Measurements from ENCODE around the gene ARRDC2. TPM values are rescaled to one million over a fixed set of nuclear protein-coding genes. Genes with fewer than 3 reads are reported as not detected.

ARRDC2 gene
- total RNA-seq, 1 donor from 2014 or later: 4.0 TPM

DNA sequence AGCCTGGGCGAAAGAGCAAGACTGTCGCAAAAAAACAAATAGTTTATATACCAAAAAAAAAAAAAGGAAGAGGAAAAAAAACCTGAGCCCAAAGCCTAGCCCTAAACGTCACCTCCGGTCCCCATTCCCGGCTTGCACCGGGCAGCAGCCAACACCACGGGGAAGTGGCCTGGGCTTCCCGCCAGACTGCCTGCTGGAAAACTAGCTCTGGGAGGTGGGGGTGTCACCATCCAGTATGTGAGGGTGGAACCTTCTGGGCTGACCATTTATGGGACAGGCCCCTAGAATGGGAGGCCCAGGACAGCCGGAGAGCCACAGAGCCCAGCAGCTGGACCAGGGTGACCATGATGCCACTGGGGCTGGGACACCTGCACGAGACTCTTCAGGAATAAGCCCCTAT is 41.4 kb downstream of the ARRDC2 start:
- H3K27me3 Mint-ChIP-seq (ENCODE audit: unreplicated experiment): peaks cover 3% of the 10 kb centered on the region
- H3K9me3 Mint-ChIP-seq (ENCODE audit: unreplicated experiment): no peaks in the 10 kb centered on the region
- no peaks in the 10 kb centered on the region for H3K36me3 Mint-ChIP-seq (ENCODE audit: unreplicated experiment)
- TF ChIP-seq, protein P1, sequence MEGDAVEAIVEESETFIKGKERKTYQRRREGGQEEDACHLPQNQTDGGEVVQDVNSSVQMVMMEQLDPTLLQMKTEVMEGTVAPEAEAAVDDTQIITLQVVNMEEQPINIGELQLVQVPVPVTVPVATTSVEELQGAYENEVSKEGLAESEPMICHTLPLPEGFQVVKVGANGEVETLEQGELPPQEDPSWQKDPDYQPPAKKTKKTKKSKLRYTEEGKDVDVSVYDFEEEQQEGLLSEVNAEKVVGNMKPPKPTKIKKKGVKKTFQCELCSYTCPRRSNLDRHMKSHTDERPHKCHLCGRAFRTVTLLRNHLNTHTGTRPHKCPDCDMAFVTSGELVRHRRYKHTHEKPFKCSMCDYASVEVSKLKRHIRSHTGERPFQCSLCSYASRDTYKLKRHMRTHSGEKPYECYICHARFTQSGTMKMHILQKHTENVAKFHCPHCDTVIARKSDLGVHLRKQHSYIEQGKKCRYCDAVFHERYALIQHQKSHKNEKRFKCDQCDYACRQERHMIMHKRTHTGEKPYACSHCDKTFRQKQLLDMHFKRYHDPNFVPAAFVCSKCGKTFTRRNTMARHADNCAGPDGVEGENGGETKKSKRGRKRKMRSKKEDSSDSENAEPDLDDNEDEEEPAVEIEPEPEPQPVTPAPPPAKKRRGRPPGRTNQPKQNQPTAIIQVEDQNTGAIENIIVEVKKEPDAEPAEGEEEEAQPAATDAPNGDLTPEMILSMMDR (IDR thresholded peaks at IDR 0.05; ENCODE audit: partially characterized antibody, unreplicated experiment): no peak
- H3K4me3 Mint-ChIP-seq (ENCODE audit: unreplicated experiment): no peak overlapping the region
- H3K4me1 Mint-ChIP-seq (ENCODE audit: low read depth, unreplicated experiment): no peaks in the 10 kb centered on the region
- H3K27ac Mint-ChIP-seq (ENCODE audit: unreplicated experiment): no peak overlapping the region
- no peak for DNase-seq

DNA sequence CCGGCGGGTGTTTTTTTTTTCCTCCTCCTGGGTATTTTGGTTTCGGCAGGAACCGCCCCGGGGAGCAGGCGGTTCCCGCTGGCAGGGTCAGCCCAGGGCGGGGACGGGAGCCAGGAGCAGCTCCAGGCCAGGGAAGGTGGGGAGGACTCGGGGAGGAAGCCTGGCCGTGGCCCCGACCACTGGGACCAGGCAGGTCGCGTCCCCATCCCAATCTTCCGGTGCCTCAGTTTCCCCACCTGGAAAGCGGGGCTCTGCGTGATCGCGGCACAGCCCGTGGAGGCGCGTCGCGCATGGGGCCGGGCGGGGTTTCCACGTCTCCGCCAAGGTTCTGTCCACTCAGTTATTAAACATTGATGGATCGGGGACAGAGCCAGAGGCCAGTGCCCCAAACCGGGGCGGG is 43.9 kb downstream of the ARRDC2 start:
- Mint-ChIP-seq H3K27me3 (ENCODE audit: unreplicated experiment) (peaks cover 3% of the 10 kb centered on the region), H3K27ac (ENCODE audit: unreplicated experiment) (no peak overlapping the region), H3K9me3 (ENCODE audit: unreplicated experiment) (no peaks in the 10 kb centered on the region), H3K36me3 (ENCODE audit: unreplicated experiment) (no peaks in the 10 kb centered on the region), H3K4me3 (ENCODE audit: unreplicated experiment) (no peak overlapping the region), H3K4me1 (ENCODE audit: low read depth, unreplicated experiment) (no peaks in the 10 kb centered on the region)
- DNase-seq: no peak
- TF ChIP-seq, protein P1 (IDR thresholded peaks at IDR 0.05; ENCODE audit: partially characterized antibody, unreplicated experiment): no peak

DNA sequence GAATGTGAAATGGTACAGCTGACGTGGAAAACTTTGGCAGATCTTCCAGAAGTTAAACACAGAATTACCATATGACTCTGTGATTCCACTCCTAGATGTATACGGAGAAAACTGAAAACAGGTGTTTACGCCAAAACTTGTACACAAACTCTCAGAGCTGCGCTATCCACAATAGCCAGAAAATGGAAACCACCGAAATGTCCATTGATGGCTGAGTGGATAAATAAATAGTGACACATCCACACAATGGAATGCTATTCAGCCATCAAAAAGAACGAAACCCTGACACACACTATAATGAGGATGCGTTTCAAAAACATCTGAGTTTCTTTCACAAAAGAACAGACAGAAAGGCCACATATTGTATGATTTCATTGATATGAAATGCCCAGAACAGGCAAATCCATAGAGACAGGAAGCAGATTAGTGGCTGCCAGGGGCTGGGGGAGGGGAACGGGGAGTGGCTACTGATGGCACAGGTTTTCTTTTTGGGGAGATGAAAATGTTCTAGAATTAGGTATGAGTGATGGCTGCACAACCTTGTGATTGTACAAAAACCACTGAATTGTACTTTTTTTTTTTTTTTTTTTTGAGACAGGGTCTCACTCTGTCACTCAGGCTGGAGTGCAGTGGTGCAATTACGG is 45.7 kb downstream of the ARRDC2 start:
- DNase-seq: no peak
- H3K27me3 Mint-ChIP-seq (ENCODE audit: unreplicated experiment): peaks cover 3% of the 10 kb centered on the region

DNA sequence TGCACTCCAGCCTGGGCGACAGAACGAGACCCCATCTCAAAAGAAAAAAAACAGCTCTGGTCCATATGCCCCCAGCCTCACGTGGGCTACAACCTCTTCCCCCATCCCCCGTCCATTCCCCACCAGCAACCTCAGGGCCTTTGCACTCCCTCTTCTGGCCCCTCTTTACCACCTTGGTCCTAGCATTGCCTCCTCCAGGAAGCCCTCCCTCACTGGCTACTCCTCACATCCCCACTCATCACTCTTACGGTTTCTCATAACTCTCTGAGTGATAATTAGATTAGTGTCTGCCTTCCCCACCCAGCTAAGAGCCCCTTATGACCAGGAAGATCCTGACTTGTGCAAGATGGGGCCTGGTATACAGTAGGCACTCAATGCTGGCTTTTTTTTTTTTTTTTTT is 48.0 kb downstream of the ARRDC2 start:
- no peaks in the 10 kb centered on the region for H3K4me1 Mint-ChIP-seq (ENCODE audit: low read depth, unreplicated experiment)
- no peak for DNase-seq
- TF ChIP-seq, protein P1 (IDR thresholded peaks at IDR 0.05; ENCODE audit: partially characterized antibody, unreplicated experiment): no peak
- peaks cover 2% of the 10 kb centered on the region for H3K27me3 Mint-ChIP-seq (ENCODE audit: unreplicated experiment)
- no peak overlapping the region for H3K27ac Mint-ChIP-seq (ENCODE audit: unreplicated experiment)
- H3K9me3 Mint-ChIP-seq (ENCODE audit: unreplicated experiment): peaks cover 1% of the 10 kb centered on the region
- no peaks in the 10 kb centered on the region for H3K36me3 Mint-ChIP-seq (ENCODE audit: unreplicated experiment)
- H3K4me3 Mint-ChIP-seq (ENCODE audit: unreplicated experiment): peak overlapping the region; percentile 46

More for the DNA sequence above, 45.7 kb downstream of the ARRDC2 start:
- no peaks in the 10 kb centered on the region for H3K4me1 Mint-ChIP-seq (ENCODE audit: low read depth, unreplicated experiment)
- no peak overlapping the region for H3K4me3 Mint-ChIP-seq (ENCODE audit: unreplicated experiment)
- TF ChIP-seq, protein P1 (IDR thresholded peaks at IDR 0.05; ENCODE audit: partially characterized antibody, unreplicated experiment): no peak
- H3K27ac Mint-ChIP-seq (ENCODE audit: unreplicated experiment): no peak overlapping the region
- H3K9me3 Mint-ChIP-seq (ENCODE audit: unreplicated experiment): no peaks in the 10 kb centered on the region
- no peaks in the 10 kb centered on the region for H3K36me3 Mint-ChIP-seq (ENCODE audit: unreplicated experiment)

DNA sequence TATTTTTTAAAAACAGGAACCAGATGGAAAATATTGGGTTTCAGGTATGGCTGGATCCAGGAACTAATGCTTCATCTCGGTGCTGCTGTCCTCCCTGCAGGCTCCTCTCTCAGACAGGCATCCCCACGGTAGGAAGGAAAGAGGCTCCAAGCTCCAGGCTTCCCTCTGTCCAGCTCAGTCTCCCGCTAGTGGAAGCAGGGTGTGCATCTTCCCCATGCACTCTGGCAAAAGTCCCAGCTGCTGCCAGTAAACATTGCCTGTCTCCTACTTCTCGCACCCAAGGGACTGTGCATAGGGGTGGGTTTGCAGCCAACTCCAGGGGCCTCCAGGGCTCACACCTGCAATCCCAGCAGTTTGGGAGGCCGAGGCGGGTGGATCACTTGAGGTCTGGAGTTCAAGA is 49.6 kb downstream of the ARRDC2 start:
- no peaks in the 10 kb centered on the region for H3K4me1 Mint-ChIP-seq (ENCODE audit: low read depth, unreplicated experiment)
- no peak overlapping the region for H3K27ac Mint-ChIP-seq (ENCODE audit: unreplicated experiment)
- no peak for DNase-seq
- H3K36me3 Mint-ChIP-seq (ENCODE audit: unreplicated experiment): no peaks in the 10 kb centered on the region
- TF ChIP-seq, protein P1 (IDR thresholded peaks at IDR 0.05; ENCODE audit: partially characterized antibody, unreplicated experiment): no peak
- H3K27me3 Mint-ChIP-seq (ENCODE audit: unreplicated experiment): peaks cover 1% of the 10 kb centered on the region
- H3K4me3 Mint-ChIP-seq (ENCODE audit: unreplicated experiment): no peak overlapping the region
- H3K9me3 Mint-ChIP-seq (ENCODE audit: unreplicated experiment): peaks cover 1% of the 10 kb centered on the region
